ENCODE data around the gene PGA3.

PGA3 gene

GRCh38 chr11:61183645-61184044 is 19.7 kb upstream of the PGA3 start:
- no peak for DNase-seq (ENCODE audit: low read depth)
- H3K4me3 ChIP-seq (replicated peaks; ENCODE audit: low read depth, low read length): no peak overlapping the region
- TF ChIP-seq CTCF (IDR thresholded peaks at IDR 0.05; ENCODE audit: low read length, missing control alignments): no peak

GRCh38 chr11:61186504-61186903 is 16.8 kb upstream of the PGA3 start:
- no peak for TF ChIP-seq CTCF (IDR thresholded peaks at IDR 0.05; ENCODE audit: low read length, missing control alignments)
- no peak overlapping the region for H3K4me3 ChIP-seq (replicated peaks; ENCODE audit: low read depth, low read length)
- DNase-seq (ENCODE audit: low read depth): no peak

- peak; percentile 85 for DNase-seq (ENCODE audit: low read depth)
- no peak overlapping the region for H3K4me3 ChIP-seq (replicated peaks; ENCODE audit: low read depth, low read length)
- TF ChIP-seq CTCF (IDR thresholded peaks at IDR 0.05; ENCODE audit: low read length, missing control alignments): peak; percentile 98
These were observed 15.7 kb upstream of the PGA3 start for GRCh38 chr11:61187505-61188130.

GRCh38 chr11:61189933-61190332 is 13.4 kb upstream of the PGA3 start:
- no peak overlapping the region for H3K4me3 ChIP-seq (replicated peaks; ENCODE audit: low read depth, low read length)
- DNase-seq (ENCODE audit: low read depth): no peak
- TF ChIP-seq CTCF (IDR thresholded peaks at IDR 0.05; ENCODE audit: low read length, missing control alignments): no peak

GRCh38 chr11:61193596-61193995 is 9.7 kb upstream of the PGA3 start:
- no peak for DNase-seq (ENCODE audit: low read depth)
- no peak overlapping the region for H3K4me3 ChIP-seq (replicated peaks; ENCODE audit: low read depth, low read length)
- no peak for TF ChIP-seq CTCF (IDR thresholded peaks at IDR 0.05; ENCODE audit: low read length, missing control alignments)

- no peak for TF ChIP-seq CTCF (IDR thresholded peaks at IDR 0.05; ENCODE audit: low read length, missing control alignments)
- no peak overlapping the region for H3K4me3 ChIP-seq (replicated peaks; ENCODE audit: low read depth, low read length)
- no peak for DNase-seq (ENCODE audit: low read depth)
These were observed 9.1 kb upstream of the PGA3 start for GRCh38 chr11:61194169-61194671.

Data from fibroblast of pulmonary artery (primary cell).